Spleen (tissue), 7 donors: ENCODE results near the gene DSG3.

Source experiments
- CTCF ChIP-seq, 11 experiments: fragments of 200-600 bp in 7 of 11; fragments of 450-650 bp in 4 of 11; sonication (generic) in 4 of 11; IDR thresholded peaks in 8 of 11; conservative IDR thresholded peaks in 3 of 11; 1 replicate in 7 of 11; 2 replicates in 4 of 11; pipeline versions ENCODE4 v1.4.0 to v1.8.0; 2016 to 2021; ENCODE audit warnings: antibody characterized with exemption in 11 of 11, inconsistent platforms in 4 of 11, mild to moderate bottlenecking in 1 of 11
- POLR2A ChIP-seq, 3 donors: fragments of 450-650 bp; IDR thresholded peaks; one replicate each; pipeline ENCODE4 v1.5.1; 2017; ENCODE audit warnings: antibody characterized with exemption in 3 of 3, mild to moderate bottlenecking in 1 of 3
- POLR2AphosphoS5 ChIP-seq, 3 donors: sonication (generic); formaldehyde crosslinking; IDR thresholded peaks; one replicate each; pipeline ENCODE4 v1.5.1; 2017; ENCODE audit warnings: antibody characterized with exemption in 3 of 3
- donor health status: DM: no; HTN: no; CAD: no; lungs with moderate emphysema.
- donor health status: DM: no; HTN: no; CAD: no.
- donor health status: DM: no; HTN: no; CAD: no.

GRCh38 chr18:31487246-31488015 is 39.9 kb downstream of the DSG3 start:
- no peak for TF ChIP-seq CTCF (IDR thresholded peaks at IDR 0.05 in 8 of 11, conservative IDR thresholded peaks at IDR 0.05 in 3 of 11)
- no peak for TF ChIP-seq POLR2A (IDR thresholded peaks at IDR 0.05)
- TF ChIP-seq POLR2AphosphoS5 (IDR thresholded peaks at IDR 0.05) = no peak
